GM21786 (cell line): ENCODE data around the gene SNX4.

ENCODE experiments used
- ATAC-seq: cut with Tn5 transposase; IDR thresholded peaks from one replicate; pipeline ENCODE4 v1.9.1; 2021; ENCODE audit not compliant: unreplicated experiment

SNX4 gene

GRCh38 chr3:125462722-125463299 is 57.2 kb downstream of the SNX4 start:
- no peak for ATAC-seq

- ATAC-seq, result no peak
Observed at GRCh38 chr3:125461896-125462295, 58.1 kb downstream of the SNX4 start.

GRCh38 chr3:125460233-125460632 is 59.8 kb downstream of the SNX4 start:
- no peak for ATAC-seq

GRCh38 chr3:125443923-125444322 is 76.1 kb downstream of the SNX4 start:
- no peak for ATAC-seq

DNA sequence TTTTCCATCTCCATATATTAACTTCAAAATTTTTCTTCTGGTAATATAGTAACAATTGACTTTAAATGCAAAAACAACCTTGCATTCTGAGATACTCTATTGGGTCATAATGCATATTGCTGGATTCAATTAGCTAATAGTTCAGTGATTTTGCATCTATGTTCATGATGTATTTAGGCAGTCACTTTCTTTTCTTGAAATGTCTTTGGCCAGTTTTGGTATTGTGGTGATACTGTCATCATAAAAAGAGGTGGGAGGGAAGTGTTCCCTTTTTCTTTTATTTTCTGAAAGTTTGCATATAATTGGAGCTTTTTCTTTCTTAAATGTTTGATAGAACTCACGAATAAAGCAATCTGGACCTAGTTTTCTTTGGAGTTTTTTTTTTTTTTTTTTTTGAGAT is 77.5 kb downstream of the SNX4 start:
- no peak for ATAC-seq

- ATAC-seq, result no peak
Observed at GRCh38 chr3:125440970-125441369, 79.0 kb downstream of the SNX4 start.

GRCh38 chr3:125440559-125440955 is 79.4 kb downstream of the SNX4 start:
- ATAC-seq, result no peak

- no peak for ATAC-seq
Observed at GRCh38 chr3:125437631-125438435, 82.2 kb downstream of the SNX4 start.

DNA sequence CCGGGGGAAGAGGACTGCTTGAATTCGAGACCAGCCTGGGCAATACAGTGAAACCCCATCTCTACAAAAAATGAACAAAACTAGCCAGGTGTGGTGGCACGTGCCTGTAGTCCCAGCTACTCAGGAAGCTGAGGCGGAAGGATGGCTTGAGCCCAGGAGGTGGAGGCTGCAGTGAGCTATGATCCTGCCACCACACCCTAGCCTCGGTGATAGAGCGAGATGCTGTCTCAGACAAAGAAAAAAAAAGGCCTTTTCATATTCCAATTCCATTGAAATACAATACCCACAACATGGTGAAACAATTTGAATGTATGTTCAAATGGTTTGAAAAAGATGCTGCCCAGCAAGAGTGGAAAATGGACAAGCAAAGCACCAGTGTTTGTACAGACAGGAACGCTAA is 83.1 kb downstream of the SNX4 start:
- no peak for ATAC-seq

- ATAC-seq, result no peak
Observed at GRCh38 chr3:125435231-125435630, 84.8 kb downstream of the SNX4 start.

DNA sequence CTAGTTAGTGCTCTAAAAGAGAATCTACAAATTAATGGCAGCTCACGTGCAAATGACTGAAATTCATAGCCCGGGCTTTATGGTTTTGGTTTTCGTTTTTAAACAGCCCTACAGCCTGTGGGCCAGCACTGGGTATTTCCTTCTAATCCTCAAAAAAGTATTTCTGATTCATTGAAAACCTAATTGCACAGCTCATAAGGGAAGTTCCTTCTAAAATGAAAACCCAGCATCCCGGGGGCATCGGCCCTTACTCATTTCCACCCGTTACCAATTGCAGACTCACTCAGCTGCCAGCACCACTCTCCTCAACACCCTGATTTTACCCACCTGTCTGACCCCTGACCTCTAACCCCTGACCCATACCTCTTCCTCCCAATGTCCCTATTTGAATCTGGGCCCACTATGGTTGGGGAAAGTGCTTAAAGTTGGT is 85.4 kb downstream of the SNX4 start:
- ATAC-seq, result peak; percentile 65

DNA sequence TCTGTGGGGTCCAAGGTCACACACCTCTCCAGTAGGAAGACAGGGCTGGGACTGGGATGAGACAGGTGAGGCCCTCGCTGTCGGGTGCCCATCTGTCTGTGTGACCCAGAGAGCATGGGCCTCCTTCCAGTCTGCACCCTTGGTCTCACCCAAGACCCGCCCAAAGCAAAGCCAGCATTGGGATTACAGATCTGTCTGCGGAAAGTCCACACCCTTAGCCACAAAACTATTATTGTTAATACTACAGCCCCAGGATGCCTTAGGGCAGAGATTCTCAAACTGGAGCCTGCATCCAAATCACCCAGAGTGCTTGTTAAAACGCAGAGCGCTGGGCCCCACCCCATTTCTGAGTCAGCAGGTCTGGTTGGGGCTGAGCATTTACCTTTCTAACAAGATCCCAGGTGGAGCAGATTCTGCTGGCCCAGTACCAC is 86.4 kb downstream of the SNX4 start:
- ATAC-seq, result no peak

- no peak for ATAC-seq
Observed at GRCh38 chr3:125433091-125433534, 86.9 kb downstream of the SNX4 start.

DNA sequence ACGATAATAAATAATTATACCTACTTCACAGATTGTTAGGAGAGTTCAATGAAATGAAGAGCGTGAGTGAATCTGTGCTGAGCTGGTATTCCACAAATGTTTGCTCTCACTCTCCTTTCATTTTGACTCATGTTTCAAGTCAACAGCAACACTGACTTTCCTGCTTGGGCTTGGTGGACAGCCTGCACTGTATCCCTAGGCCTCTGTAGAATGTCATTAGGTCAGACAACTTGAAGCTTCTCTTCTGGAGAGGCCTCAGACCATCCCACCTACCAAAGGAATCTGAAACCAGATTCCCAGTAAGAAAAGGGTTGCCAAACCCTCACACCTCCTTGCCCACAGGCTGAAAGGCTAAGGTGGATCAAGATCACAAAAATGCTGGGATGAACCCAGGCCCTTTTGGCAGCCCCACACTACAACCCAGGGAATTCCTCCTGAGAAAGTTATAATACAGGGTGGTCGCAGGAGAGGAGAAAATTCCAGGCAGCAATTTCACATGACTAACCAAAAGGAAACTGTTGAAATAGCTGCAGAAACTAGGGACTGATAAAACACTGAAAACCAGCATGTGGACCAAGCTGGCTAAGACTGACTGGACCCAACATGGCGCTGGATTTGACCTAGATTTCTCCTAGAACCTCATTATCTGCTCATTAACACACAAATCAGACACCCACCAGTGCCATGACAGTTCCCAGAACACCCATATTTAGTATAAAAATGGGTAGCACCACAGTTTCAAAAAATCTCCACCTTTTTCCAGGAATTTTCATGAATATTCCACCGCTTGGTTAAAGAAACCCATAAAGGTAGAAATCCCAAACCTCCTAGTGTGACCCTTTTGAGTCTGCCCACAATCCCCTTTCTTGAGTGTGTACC is 87.9 kb downstream of the SNX4 start:
- no peak for ATAC-seq

DNA sequence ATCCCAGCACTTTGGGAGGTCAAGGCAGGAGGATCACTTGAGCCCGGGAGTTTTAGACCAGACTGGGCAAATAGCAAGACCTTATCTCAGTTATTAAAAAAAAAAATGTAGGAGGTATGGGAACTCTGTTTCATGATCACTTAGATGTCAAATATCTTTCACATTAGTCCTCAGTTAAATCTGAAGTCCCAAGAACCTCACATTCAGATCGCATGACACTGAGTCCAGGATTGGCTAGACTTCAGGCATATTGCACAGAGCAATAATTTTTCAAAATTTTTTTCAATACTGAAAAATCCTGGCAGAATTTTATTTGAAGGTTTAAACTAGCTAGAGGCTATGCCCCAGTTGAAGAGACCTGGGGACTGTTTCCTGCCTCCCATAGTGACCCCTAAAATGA is 88.6 kb downstream of the SNX4 start:
- no peak for ATAC-seq

- ATAC-seq, result no peak
Observed at GRCh38 chr3:125428216-125428830, 91.7 kb downstream of the SNX4 start.

GRCh38 chr3:125418306-125418705 is 101.7 kb downstream of the SNX4 start:
- ATAC-seq, result no peak

DNA sequence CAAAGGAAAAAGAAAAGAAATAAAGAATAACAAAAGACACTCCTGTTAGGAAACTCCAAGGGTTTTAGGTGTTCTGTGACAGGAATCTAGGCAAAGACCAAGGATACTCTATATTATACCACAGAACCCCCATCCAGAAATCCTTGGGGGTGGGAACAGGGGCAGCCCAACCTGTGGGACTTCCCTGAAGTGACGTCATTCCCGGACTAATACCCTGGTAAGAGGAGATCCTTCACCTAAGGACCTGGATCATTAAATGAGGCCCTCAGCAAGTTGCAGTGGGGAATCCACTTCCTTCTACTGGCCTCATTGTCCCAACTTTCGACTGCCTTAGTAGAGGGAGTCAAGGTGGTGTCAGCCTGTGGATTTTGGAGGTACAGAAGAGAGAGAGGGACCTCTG is 103.8 kb downstream of the SNX4 start:
- ATAC-seq, result no peak

DNA sequence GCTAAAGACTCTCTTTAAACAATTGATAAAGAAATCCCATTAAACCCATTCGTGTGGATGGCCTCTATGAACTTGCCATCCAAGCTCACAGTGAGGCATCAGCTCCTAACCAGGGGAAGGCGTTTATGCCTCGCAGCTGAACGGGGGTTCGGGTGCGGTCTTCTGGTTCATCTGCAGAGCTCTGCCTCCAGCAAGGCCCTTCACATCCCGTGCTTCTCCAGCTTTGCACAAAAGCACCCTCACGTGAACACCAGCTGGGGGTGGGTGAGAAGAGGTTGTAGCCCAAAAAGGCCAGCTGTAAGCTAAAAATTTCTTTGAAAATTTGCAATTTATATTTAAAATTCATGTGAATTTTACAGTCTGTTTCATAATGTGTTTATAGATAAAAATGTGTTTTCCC is 105.3 kb downstream of the SNX4 start:
- ATAC-seq, result no peak

DNA sequence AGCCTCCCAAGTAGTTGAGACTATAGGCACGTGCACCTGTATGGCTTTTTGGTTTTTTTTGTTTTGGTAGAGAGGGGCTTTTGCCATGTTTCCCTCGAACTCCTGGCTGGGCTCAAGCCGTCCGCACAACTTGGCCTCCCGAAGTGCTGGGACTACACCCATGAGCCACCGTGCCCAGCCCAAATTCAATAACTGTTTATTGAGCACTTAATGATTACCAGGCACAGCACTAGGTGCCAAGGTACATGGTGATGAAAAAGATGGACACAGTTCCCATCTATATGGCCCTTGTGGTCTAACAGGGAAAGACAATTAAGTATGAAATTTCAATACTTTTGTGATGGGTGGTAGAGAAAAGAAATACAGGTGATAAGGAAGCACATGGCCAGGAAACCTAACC is 109.1 kb downstream of the SNX4 start:
- no peak for ATAC-seq

- ATAC-seq, result no peak
Observed at GRCh38 chr3:125406070-125406469, 113.9 kb downstream of the SNX4 start.
